Esophagus squamous epithelium (tissue), 4 donors: Measurements from ENCODE around the gene PPP1R37.
"Not testable (repeated sequence)": the region's sequence is repeated elsewhere in the genome, so short reads cannot be mapped to it uniquely, and the experiment has no call there.

ENCODE experiments used
- CTCF ChIP-seq, 6 experiments: fragments of 450-650 bp in 4 of 6; fragments of 200-600 bp in 2 of 6; sonication (generic) in 2 of 6; IDR thresholded peaks; one replicate each; pipeline ENCODE4 v1.5.1; 2016 to 2019; ENCODE audit warnings: antibody characterized with exemption in 6 of 6, mild to moderate bottlenecking in 4 of 6, moderate library complexity in 4 of 6
- POLR2A ChIP-seq, 4 donors: fragments of 450-650 bp; IDR thresholded peaks; one replicate each; pipeline ENCODE4 v1.6.1; 2017; ENCODE audit warnings: antibody characterized with exemption in 4 of 4, mild to moderate bottlenecking in 4 of 4, moderate library complexity in 3 of 4

- not testable (repeated sequence) for TF ChIP-seq CTCF, POLR2A (IDR thresholded peaks at IDR 0.05)
Measured at GRCh38 chr19:45118591-45119355, 25.8 kb downstream of the PPP1R37 start.
